Measurements from ENCODE around the gene OR7A5. TPM values are rescaled to one million over a fixed set of nuclear protein-coding genes. Genes with fewer than 3 reads are reported as not detected.
"Not testable (repeated sequence)": the region's sequence is repeated elsewhere in the genome, so short reads cannot be mapped to it uniquely, and the experiment has no call there.

OR7A5 gene
- total RNA-seq, 1 donor from 2014 or later, result not detected

GRCh38 chr19:14783410-14783998, 51.5 kb downstream of the OR7A5 start:
- not testable (repeated sequence) for DNase-seq

GRCh38 chr19:14782626-14783409, 52.2 kb downstream of the OR7A5 start:
- DNase-seq, result no peak

DNA sequence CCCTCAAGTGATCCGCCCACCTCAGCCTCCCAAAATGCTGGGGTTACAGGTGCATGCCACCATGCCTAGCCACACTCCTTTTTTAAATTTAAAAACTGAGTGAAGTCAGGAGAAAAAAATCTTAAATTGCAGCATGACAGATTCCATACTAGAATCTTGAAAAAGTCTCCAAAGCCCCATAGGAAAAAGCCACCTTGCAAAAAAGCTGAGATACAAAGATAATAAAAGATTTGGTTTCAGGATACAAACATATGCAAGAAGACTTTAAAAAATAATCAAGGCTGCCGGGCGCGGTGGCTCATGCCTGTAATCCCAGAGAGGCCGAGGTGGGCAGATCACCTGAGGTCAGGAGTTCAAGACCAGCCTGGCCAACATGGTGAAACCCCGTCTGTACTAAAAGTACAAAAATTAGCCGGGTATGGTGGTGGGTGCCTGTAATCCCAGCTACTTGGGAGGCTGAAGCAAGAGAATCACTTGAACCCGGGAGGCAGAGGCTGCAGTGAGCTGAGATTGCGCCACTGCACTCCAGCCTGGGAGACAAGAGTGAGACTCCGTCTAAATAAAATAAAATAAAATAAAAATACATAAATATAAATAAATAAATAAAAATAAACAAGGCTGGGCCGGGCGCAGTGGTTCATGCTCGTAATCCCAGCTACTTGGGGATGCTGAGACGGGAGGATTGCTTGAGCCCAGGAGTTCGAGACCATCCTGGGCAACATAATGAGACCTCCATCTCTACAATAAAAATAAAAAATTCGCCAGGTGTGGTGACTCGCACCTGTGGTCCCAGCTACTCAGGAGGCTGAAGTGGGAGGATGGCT, 53.1 kb downstream of the OR7A5 start:
- DNase-seq, result not testable (repeated sequence)

- not testable (repeated sequence) for DNase-seq
Measured at GRCh38 chr19:14780622-14781225, 54.3 kb downstream of the OR7A5 start.

- DNase-seq, result no peak
Measured at GRCh38 chr19:14779151-14779550, 55.8 kb downstream of the OR7A5 start.

GRCh38 chr19:14778110-14778845, 56.7 kb downstream of the OR7A5 start, which contains the start of gene ADGRE2:
ADGRE2 (minus strand) TSS chr19:14778560; CDS start chr19:14776756, 1,804 bp downstream.
- DNase-seq, result not testable (repeated sequence)

GRCh38 chr19:14777645-14778044, 57.3 kb downstream of the OR7A5 start:
- DNase-seq, result not testable (repeated sequence)

Other genes with a start within 250 kb of the OR7A5 start
- gene ADGRE3, start 160.3 kb downstream of the OR7A5 start, total RNA-seq, result not detected in 2 replicates
- 6.6 and 16.2 TPM in 2 replicates for gene ZNF333, start 145.1 kb downstream of the OR7A5 start, total RNA-seq
- 0.09 and 0.17 TPM in 2 replicates for gene ADGRE2, start 56.6 kb downstream of the OR7A5 start, total RNA-seq
- gene OR7C1, start within 50 bp of the OR7A5 start, total RNA-seq, result not detected in 2 replicates
- not detected in 2 replicates for gene OR7A10, start 13.7 kb upstream of the OR7A5 start, total RNA-seq
- not detected in 2 replicates for gene OR7A17, start 50.9 kb upstream of the OR7A5 start, total RNA-seq
- gene OR7C2, start 106.3 kb upstream of the OR7A5 start, total RNA-seq, result not detected in 2 replicates
- not detected in 2 replicates for gene SLC1A6, start 144.7 kb upstream of the OR7A5 start, total RNA-seq
- gene CASP14, start 214.3 kb upstream of the OR7A5 start, total RNA-seq, result not detected in 2 replicates
- not detected in 2 replicates for gene OR1I1, start 247.0 kb upstream of the OR7A5 start, total RNA-seq

Measured in dermis blood vessel endothelial cell (primary cell).